HG02981 (cell line): ENCODE results near the gene SLC6A19.

Experiments
- ATAC-seq: cut with Tn5 transposase; IDR thresholded peaks from one replicate; pipeline ENCODE4 v1.9.1; 2021; ENCODE audit warnings: mild to moderate bottlenecking, moderate library complexity; ENCODE audit not compliant: unreplicated experiment

Gene SLC6A19

GRCh38 chr5:1208221-1208742 lies 6.9 kb downstream of the SLC6A19 start:
- no peak for ATAC-seq

GRCh38 chr5:1208743-1209488 lies 7.5 kb downstream of the SLC6A19 start:
- ATAC-seq = no peak

- ATAC-seq = no peak
Measured at GRCh38 chr5:1209489-1209852, 8.1 kb downstream of the SLC6A19 start.

- no peak for ATAC-seq
Measured at GRCh38 chr5:1209896-1210776, 8.7 kb downstream of the SLC6A19 start.

GRCh38 chr5:1210832-1211251 lies 9.4 kb downstream of the SLC6A19 start:
- no peak for ATAC-seq

GRCh38 chr5:1211701-1212100 lies 10.3 kb downstream of the SLC6A19 start:
- ATAC-seq = no peak

GRCh38 chr5:1212271-1212670 lies 10.9 kb downstream of the SLC6A19 start:
- no peak for ATAC-seq

GRCh38 chr5:1212881-1213280 lies 11.5 kb downstream of the SLC6A19 start:
- no peak for ATAC-seq

- no peak for ATAC-seq
Measured at GRCh38 chr5:1213508-1214162, 12.2 kb downstream of the SLC6A19 start.

GRCh38 chr5:1214163-1214935 lies 13.0 kb downstream of the SLC6A19 start:
- ATAC-seq = no peak

GRCh38 chr5:1214936-1215220 lies 13.5 kb downstream of the SLC6A19 start:
- ATAC-seq = no peak

GRCh38 chr5:1215320-1216096 lies 14.1 kb downstream of the SLC6A19 start:
- ATAC-seq = no peak

GRCh38 chr5:1216211-1216917 lies 15.0 kb downstream of the SLC6A19 start:
- ATAC-seq = no peak

GRCh38 chr5:1216918-1217295 lies 15.5 kb downstream of the SLC6A19 start:
- no peak for ATAC-seq

- no peak for ATAC-seq
Measured at GRCh38 chr5:1217596-1218206, 16.3 kb downstream of the SLC6A19 start.

- ATAC-seq = no peak
Measured at GRCh38 chr5:1218351-1219080, 17.1 kb downstream of the SLC6A19 start.

GRCh38 chr5:1219098-1219767 lies 17.8 kb downstream of the SLC6A19 start:
- ATAC-seq = no peak

- no peak for ATAC-seq
Measured at GRCh38 chr5:1219768-1220100, 18.3 kb downstream of the SLC6A19 start.
